H1 (cell line): ENCODE data around the gene TNIK. TPM values are rescaled to one million over a fixed set of nuclear protein-coding genes. Genes with fewer than 3 reads are reported as not detected.
A peak's percentile ranks its signal among the peaks of the same experiment; 100 is the strongest.

Experiments
- CTCF ChIA-PET: fragments of 300-600 bp; sonication (Branson Sonifier 250); formaldehyde crosslinking; loops from one replicate; lab custom pipeline; 2021; ENCODE audit not compliant: partially characterized antibody; lab: Charles Lee
- POLR2A ChIA-PET: fragments of 300-600 bp; sonication (Branson Sonifier 250); formaldehyde crosslinking; loops from one replicate; lab custom pipeline; 2021; ENCODE audit warnings: inconsistent platforms; ENCODE audit not compliant: partially characterized antibody; lab: Charles Lee
- DNase-seq, 2 experiments: peaks; one replicate each; pipeline versions ENCODE4 v3.0.0 to v3.0.0-alpha.2; 2010 to 2022; ENCODE audit warnings: low spot score in 2 of 2, low read depth in 1 of 2, mixed read lengths in 1 of 2
- FAIRE-seq: peaks from 2 replicates; lab custom pipeline; 2011; peaks lifted over from hg19 to GRCh38; lab: Jason Lieb, UNC
- H2AFZ ChIP-seq: 2 replicates; pipeline ENCODE4 v1.8.1; 2012; ENCODE audit warnings: low read length, inconsistent platforms
- H2AK5ac ChIP-seq: 2 replicates; pipeline ENCODE4 v1.6.1; 2013; ENCODE audit warnings: low read depth, low read length
- H2BK120ac ChIP-seq: replicated peaks from 2 replicates; pipeline ENCODE3; 2013; ENCODE audit warnings: low read depth, low read length, inconsistent platforms
- H2BK12ac ChIP-seq: 2 replicates; pipeline ENCODE4 v1.6.1; 2013; ENCODE audit warnings: low read depth, low read length
- H2BK15ac ChIP-seq: 2 replicates; pipeline ENCODE4 v1.6.1; 2013; ENCODE audit warnings: low read length
- H2BK20ac ChIP-seq: 2 replicates; pipeline ENCODE4 v1.6.1; 2013; ENCODE audit warnings: low read length
- H2BK5ac ChIP-seq: 2 replicates; pipeline ENCODE4 v1.6.1; 2013; ENCODE audit warnings: low read depth, low read length
- H3K14ac ChIP-seq: 2 replicates; pipeline ENCODE4 v1.6.1; 2013; ENCODE audit warnings: inconsistent platforms; ENCODE audit not compliant: insufficient read length
- H3K18ac ChIP-seq: 2 replicates; pipeline ENCODE4 v1.6.1; 2013; ENCODE audit warnings: low read length; ENCODE audit errors: extremely low read depth
- H3K23ac ChIP-seq: 2 replicates; pipeline ENCODE4 v1.6.1; 2013; ENCODE audit warnings: inconsistent platforms; ENCODE audit not compliant: insufficient read length
- H3K23me2 ChIP-seq: 2 replicates; pipeline ENCODE4 v1.6.1; 2013; ENCODE audit warnings: low read depth, low read length
- H3K27ac ChIP-seq: 2 replicates; pipeline ENCODE4 v1.6.1; 2011; ENCODE audit warnings: low read depth, low read length, inconsistent platforms
- H3K27me3 ChIP-seq, 4 experiments: replicated peaks in 1 of 4; 1 replicate in 1 of 4; 2 replicates in 3 of 4; pipeline versions ENCODE4 v1.6.1 to v1.8.1; 2011 to 2013; ENCODE audit warnings: low read length in 3 of 4, mild to moderate bottlenecking in 3 of 4, inconsistent platforms in 2 of 4, mixed read lengths in 2 of 4, moderate library complexity in 1 of 4; ENCODE audit not compliant: control insufficient read depth in 3 of 4, insufficient read depth in 3 of 4; ENCODE audit errors: extremely low read depth in 1 of 4
- H3K36me3 ChIP-seq, 4 experiments: 2 replicates each; pipeline versions ENCODE4 v1.6.1 to v1.8.1; 2011 to 2013; ENCODE audit warnings: mild to moderate bottlenecking in 4 of 4, low read length in 3 of 4, moderate library complexity in 2 of 4, control low read depth in 1 of 4, inconsistent platforms in 1 of 4; ENCODE audit not compliant: insufficient read depth in 4 of 4, control insufficient read depth in 2 of 4
- H3K4ac ChIP-seq: replicated peaks from 2 replicates; pipeline ENCODE3; 2013; ENCODE audit warnings: low read length, low read depth, mixed read lengths, inconsistent platforms; ENCODE audit not compliant: insufficient read length
- H3K4me1 ChIP-seq, 4 experiments: replicated peaks in 1 of 4; 1 replicate in 1 of 4; 2 replicates in 3 of 4; pipeline versions ENCODE4 v1.6.1 to v1.8.1; 2011 to 2013; ENCODE audit warnings: low read length in 3 of 4, inconsistent platforms in 2 of 4, mixed read lengths in 1 of 4; ENCODE audit not compliant: insufficient read depth in 4 of 4, control insufficient read depth in 3 of 4
- H3K4me2 ChIP-seq, 2 experiments: 2 replicates each; pipeline versions ENCODE4 v1.6.1 to v1.8.1; 2011 to 2013; ENCODE audit warnings: low read depth in 2 of 2, low read length in 2 of 2, control low read depth in 1 of 2, inconsistent platforms in 1 of 2, mild to moderate bottlenecking in 1 of 2; ENCODE audit not compliant: insufficient read depth in 1 of 2
- H3K4me3 ChIP-seq, 4 experiments: fragments of 200-600, 300-600 bp in 1 of 4; sonication (generic), shearing (Covaris generic), sonication (Bioruptor Twin) in 1 of 4; 2 replicates each; pipeline versions ENCODE4 v1.5.1 to v1.8.1; 2011 to 2016; ENCODE audit warnings: low read length in 4 of 4, low read depth in 3 of 4, control low read depth in 2 of 4, inconsistent platforms in 2 of 4, mild to moderate bottlenecking in 2 of 4, mixed read lengths in 1 of 4, moderate library complexity in 1 of 4; ENCODE audit not compliant: insufficient read depth in 2 of 4; ENCODE audit errors: extremely low read depth in 1 of 4
- H3K56ac ChIP-seq: replicated peaks from 2 replicates; pipeline ENCODE3; 2013; ENCODE audit warnings: low read depth, mild to moderate bottlenecking, mixed read lengths, low read length, inconsistent platforms; ENCODE audit not compliant: insufficient read length
- H3K79me1 ChIP-seq: 2 replicates; pipeline ENCODE4 v1.6.1; 2013; ENCODE audit warnings: low read depth, low read length, control low read depth
- H3K79me2 ChIP-seq, 2 experiments: 2 replicates each; pipeline versions ENCODE4 v1.6.1 to v1.8.1; 2012 to 2013; ENCODE audit warnings: low read length in 2 of 2, mild to moderate bottlenecking in 2 of 2, inconsistent platforms in 1 of 2; ENCODE audit not compliant: insufficient read depth in 2 of 2, control insufficient read depth in 1 of 2
- H3K9ac ChIP-seq, 4 experiments: replicated peaks in 1 of 4; 1 replicate in 1 of 4; 2 replicates in 3 of 4; pipeline versions ENCODE4 v1.6.1 to v1.8.1; 2011 to 2013; ENCODE audit warnings: low read depth in 3 of 4, low read length in 3 of 4, control low read depth in 2 of 4, mild to moderate bottlenecking in 2 of 4, moderate library complexity in 2 of 4, inconsistent platforms in 1 of 4; ENCODE audit errors: extremely low read depth in 1 of 4
- H3K9me3 ChIP-seq, 2 experiments: 2 replicates each; pipeline versions ENCODE4 v1.6.1 to v1.8.1; 2012 to 2013; ENCODE audit warnings: mild to moderate bottlenecking in 2 of 2, moderate library complexity in 2 of 2, control low read depth in 1 of 2, inconsistent platforms in 1 of 2, low read depth in 1 of 2, low read length in 1 of 2, mixed read lengths in 1 of 2; ENCODE audit not compliant: insufficient read depth in 2 of 2
- H4K20me1 ChIP-seq, 2 experiments: replicated peaks in 1 of 2; 2 replicates each; pipeline versions ENCODE3 to v1.8.1; 2011 to 2013; ENCODE audit warnings: inconsistent platforms in 2 of 2, low read length in 2 of 2, mild to moderate bottlenecking in 1 of 2; ENCODE audit not compliant: insufficient read depth in 2 of 2, control insufficient read depth in 1 of 2
- H4K5ac ChIP-seq: 2 replicates; pipeline ENCODE4 v1.6.1; 2013; ENCODE audit warnings: low read length, low read depth, mixed read lengths, inconsistent platforms; ENCODE audit not compliant: insufficient read length
- H4K8ac ChIP-seq: 2 replicates; pipeline ENCODE4 v1.8.0; 2013; ENCODE audit warnings: mild to moderate bottlenecking, moderate library complexity, low read length, inconsistent platforms; ENCODE audit not compliant: insufficient read depth; ENCODE audit errors: extremely low read depth
- H4K91ac ChIP-seq: replicated peaks from 2 replicates; pipeline ENCODE3; 2013; ENCODE audit warnings: low read length, mixed read lengths, inconsistent platforms; ENCODE audit not compliant: insufficient read length
- BACH1 ChIP-seq: IDR thresholded peaks from 2 replicates; pipeline ENCODE4 v1.6.1; 2012; ENCODE audit warnings: low read length, improper control_type of control experiment
- BCL11A ChIP-seq, 2 experiments: IDR thresholded peaks; one replicate each; pipeline ENCODE4 v1.6.1; 2011; ENCODE audit warnings: low read depth in 2 of 2, low read length in 2 of 2, mild to moderate bottlenecking in 2 of 2
- JUN ChIP-seq: IDR thresholded peaks from 2 replicates; pipeline ENCODE4 v1.6.1; 2011; ENCODE audit warnings: low read depth, mild to moderate bottlenecking, improper control_type of control experiment, low read length
- POLR2A ChIP-seq, 2 experiments: IDR thresholded peaks; 1 replicate in 1 of 2; 2 replicates in 1 of 2; pipeline ENCODE4 v1.6.1; 2011; ENCODE audit warnings: low read depth in 2 of 2, low read length in 2 of 2, mild to moderate bottlenecking in 2 of 2; ENCODE audit errors: control extremely low read depth in 1 of 2
- SP1 ChIP-seq: IDR thresholded peaks from 2 replicates; pipeline ENCODE4 v1.6.1; 2011; ENCODE audit warnings: low read depth, low read length
- SP2 ChIP-seq: IDR thresholded peaks from 2 replicates; pipeline ENCODE4 v1.6.1; 2012; ENCODE audit warnings: mild to moderate bottlenecking, low read length, inconsistent platforms
- WGBS, 2 experiments: shearing (Covaris generic) in 1 of 2; methylation state at CpG; one replicate each; pipeline versions ENCODE4 v1.1.6 to v1.1.7; 2013 to 2015; ENCODE audit warnings: low lambda C conversion rate in 2 of 2, mixed read lengths in 2 of 2, inconsistent platforms in 1 of 2, low coverage in 1 of 2, missing lambda C conversion rate in 1 of 2; ENCODE audit not compliant: insufficient replicate concordance in 2 of 2, insufficient coverage in 1 of 2, insufficient read length in 1 of 2; ENCODE audit errors: extremely low coverage in 1 of 2, missing lambda C conversion rate in 1 of 2; 5-methylcytosine and 5-hydroxymethylcytosine counted together
- polyA plus RNA-seq, 7 experiments: library from polyadenylated mRNA; depleted of rRNA in 3 of 7; stranded (reverse) in 5 of 7; unstranded in 2 of 7; fragments of >200 nt in 5 of 7; fragments of 200-250 nt in 2 of 7; gene quantifications; 1 replicate in 5 of 7; 2 replicates in 1 of 7; 4 replicates in 1 of 7; pipeline versions ENCODE4 v1.2.1 to v1.2.3, GENCODE V29; 2011 to 2013; ENCODE audit warnings: missing spikeins in 2 of 7, mixed read lengths in 2 of 7
- total RNA-seq: library from RNA; stranded (reverse); fragmentation: NEBNext Ultra II Directional; extraction: Animal tissue kit (Norgen Biotek cat#: 25700); gene quantifications from 2 replicates; pipeline ENCODE4 v1.2.1, GENCODE V29; 2021

Gene TNIK
- total and polyA plus RNA-seq, 2 of the 8 experiments (the other 6 are each of a cell fraction or from before 2014, with no cell fraction given) = 7.4 to 42.0 TPM

- H2BK120ac ChIP-seq = no peak overlapping the region
- H3K27me3 ChIP-seq = no peaks in the 10 kb centered on the region
- TF ChIP-seq SP2 = no peak
- no peak for TF ChIP-seq BCL11A (IDR thresholded peaks at IDR 0.05; ENCODE audit: low read depth in 2 of 2, low read length in 2 of 2)
- TF ChIP-seq JUN = no peak
- TF ChIP-seq BACH1 = no peak
- TF ChIP-seq POLR2A (IDR thresholded peaks at IDR 0.05; ENCODE audit: control extremely low read depth in 1 of 2, low read depth in 2 of 2, low read length in 2 of 2) = no peak
- no peak for TF ChIP-seq SP1
- no peak overlapping the region for H3K18ac ChIP-seq
- H3K4me3 ChIP-seq = no peak overlapping the region
- FAIRE-seq = no peak
- peaks cover 0 to 2% of the 10 kb centered on the region in 2 experiments for H4K20me1 ChIP-seq
- no peaks in the 10 kb centered on the region; the same call in 1 of the 2 replicates for H3K23me2 ChIP-seq
- POLR2A ChIA-PET = no interaction called here
- H3K14ac ChIP-seq = peak overlapping the region; percentile 38
- H3K23ac ChIP-seq = no peak overlapping the region
- CTCF ChIA-PET = interaction anchor here (1.2 to 1.6 kb wide), 2 partner anchors 8 to 100 kb away, joined by 4 to 6 read pairs; no protein-coding TSS in a partner anchor
- H3K9me3 ChIP-seq = no peaks in the 10 kb centered on the region
- H3K79me1 ChIP-seq = no peaks in the 10 kb centered on the region
- H3K4me1 ChIP-seq = peaks cover 0 to 2% (median 0%) of the 10 kb centered on the region in 4 experiments; a peak in 1 of 7 replicates
- H3K56ac ChIP-seq = no peak overlapping the region
- peaks cover 0 to 3% of the 10 kb centered on the region in 2 experiments; a peak in 2 of 4 replicates for H3K79me2 ChIP-seq
- H2AK5ac ChIP-seq = no peak overlapping the region
- no peak overlapping the region for H4K8ac ChIP-seq
- H2BK5ac ChIP-seq = no peak overlapping the region
- H2AFZ ChIP-seq = no peak overlapping the region
- no peak overlapping the region for H3K4ac ChIP-seq
- no peak for DNase-seq
- no peak overlapping the region for H4K5ac ChIP-seq
- whole genome bisulfite sequencing, 2 experiments = 80% methylated on average over 4 of the region's 4 CpGs; no CpG with 5 or more reads in 1 of the 2 experiments
- no peak overlapping the region for H4K91ac ChIP-seq
- H2BK15ac ChIP-seq = no peak overlapping the region
- no peak overlapping the region for H3K9ac ChIP-seq
- H2BK12ac ChIP-seq = no peak overlapping the region
- no peaks in the 10 kb centered on the region for H3K36me3 ChIP-seq
- H2BK20ac ChIP-seq = no peak overlapping the region
- no peak overlapping the region for H3K4me2 ChIP-seq
- no peak overlapping the region for H3K27ac ChIP-seq
Observed at GRCh38 chr3:171353423-171353822, 106.8 kb downstream of the TNIK start.
